ENCODE results near the gene MYO5A.

Gene MYO5A

DNA sequence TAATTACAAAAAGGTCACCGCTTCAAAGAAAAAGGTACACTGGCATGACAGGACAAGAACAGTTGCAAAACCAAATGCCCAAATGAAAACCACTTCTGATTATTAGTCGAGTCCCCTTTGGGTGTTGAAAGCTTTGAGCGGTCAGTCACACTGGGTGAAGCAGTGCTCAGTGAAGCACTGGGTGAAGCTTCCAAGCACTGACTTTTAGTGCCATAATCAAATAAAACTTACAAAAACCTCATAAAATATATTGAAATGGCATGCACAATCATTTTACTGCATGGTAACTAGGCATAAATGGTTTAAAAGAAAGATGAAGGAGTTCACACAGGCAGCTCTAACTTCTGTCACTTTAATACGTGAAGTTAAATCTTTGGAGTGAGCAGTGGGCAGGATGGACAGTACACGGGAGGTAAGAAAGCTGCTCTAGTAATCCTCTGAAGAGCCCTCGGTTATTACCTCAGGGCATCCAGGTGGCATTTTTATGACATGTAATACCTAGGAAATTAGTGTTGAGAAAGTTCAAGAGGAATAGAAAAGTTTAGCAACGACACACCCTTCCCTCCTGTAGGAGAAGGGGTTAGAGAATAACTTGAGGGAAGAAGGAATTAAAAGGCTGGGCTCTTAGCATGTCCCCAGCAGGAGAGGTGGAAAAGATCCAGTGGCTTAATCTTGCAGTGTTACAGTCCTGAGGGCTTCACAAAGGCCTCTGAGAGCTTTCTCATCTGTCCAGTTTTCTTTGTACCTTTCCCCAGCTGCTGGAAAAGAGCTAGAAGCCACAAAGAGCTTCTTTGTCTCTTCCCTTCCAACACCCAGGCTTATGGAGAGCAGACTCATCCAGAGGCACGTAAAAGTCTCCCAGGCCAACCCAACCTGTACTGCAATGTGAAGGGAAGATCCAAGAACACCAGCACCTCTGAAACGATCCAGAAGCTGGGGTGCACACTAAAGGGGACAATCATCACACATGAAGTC is 168.2 kb downstream of the MYO5A start:
- TF ChIP-seq ZFX (IDR thresholded peaks at IDR 0.05), result no peak
- TF ChIP-seq, protein P1, sequence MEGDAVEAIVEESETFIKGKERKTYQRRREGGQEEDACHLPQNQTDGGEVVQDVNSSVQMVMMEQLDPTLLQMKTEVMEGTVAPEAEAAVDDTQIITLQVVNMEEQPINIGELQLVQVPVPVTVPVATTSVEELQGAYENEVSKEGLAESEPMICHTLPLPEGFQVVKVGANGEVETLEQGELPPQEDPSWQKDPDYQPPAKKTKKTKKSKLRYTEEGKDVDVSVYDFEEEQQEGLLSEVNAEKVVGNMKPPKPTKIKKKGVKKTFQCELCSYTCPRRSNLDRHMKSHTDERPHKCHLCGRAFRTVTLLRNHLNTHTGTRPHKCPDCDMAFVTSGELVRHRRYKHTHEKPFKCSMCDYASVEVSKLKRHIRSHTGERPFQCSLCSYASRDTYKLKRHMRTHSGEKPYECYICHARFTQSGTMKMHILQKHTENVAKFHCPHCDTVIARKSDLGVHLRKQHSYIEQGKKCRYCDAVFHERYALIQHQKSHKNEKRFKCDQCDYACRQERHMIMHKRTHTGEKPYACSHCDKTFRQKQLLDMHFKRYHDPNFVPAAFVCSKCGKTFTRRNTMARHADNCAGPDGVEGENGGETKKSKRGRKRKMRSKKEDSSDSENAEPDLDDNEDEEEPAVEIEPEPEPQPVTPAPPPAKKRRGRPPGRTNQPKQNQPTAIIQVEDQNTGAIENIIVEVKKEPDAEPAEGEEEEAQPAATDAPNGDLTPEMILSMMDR (conservative IDR thresholded peaks at IDR 0.05), result no peak
- H3K27ac ChIP-seq, result no peak overlapping the region; the same call in 1 of the 2 replicates

DNA sequence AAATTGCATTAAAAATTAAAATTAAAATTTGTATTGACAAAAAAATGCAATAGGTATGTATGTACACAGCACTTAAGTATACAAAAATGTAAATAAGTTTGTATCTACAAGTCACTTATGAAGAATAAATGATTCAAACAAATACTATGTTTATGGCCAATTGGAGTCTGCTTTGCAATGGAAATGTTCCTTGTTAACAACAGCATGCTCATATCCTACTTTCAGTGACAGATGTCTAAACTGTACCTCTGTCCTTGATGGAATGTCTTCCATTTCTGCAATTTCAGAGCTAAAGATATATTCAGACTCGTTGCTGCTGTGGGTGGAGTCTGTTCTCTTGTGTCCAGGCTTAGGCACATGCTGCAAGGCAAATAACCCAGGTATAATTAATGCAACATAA is 169.0 kb downstream of the MYO5A start:
- TF ChIP-seq, protein P1 (conservative IDR thresholded peaks at IDR 0.05), result no peak
- no peak for TF ChIP-seq ZFX (IDR thresholded peaks at IDR 0.05)
- H3K27ac ChIP-seq, result no peak overlapping the region

DNA sequence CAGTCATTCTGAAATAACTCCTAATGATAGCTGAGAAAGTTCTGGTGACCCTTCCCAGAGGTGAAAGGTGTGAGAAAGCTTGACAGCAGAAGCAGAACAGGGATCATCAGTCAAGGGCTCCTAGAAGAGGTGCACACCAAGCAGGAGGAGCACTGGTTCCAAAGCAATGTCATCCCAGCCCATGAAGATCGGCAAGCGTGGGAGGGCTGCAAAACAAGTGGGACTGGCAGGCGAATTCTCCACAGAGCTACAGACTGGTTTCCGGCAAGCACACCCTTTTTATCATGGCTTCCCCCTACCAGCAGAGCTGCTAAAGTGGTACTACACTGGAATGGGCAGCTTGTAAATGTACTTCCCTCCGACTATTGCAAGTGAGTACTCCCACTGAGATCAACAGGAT is 170.7 kb downstream of the MYO5A start:
- no peak overlapping the region for H3K27ac ChIP-seq
- TF ChIP-seq ZFX (IDR thresholded peaks at IDR 0.05), result no peak
- TF ChIP-seq, protein P1 (conservative IDR thresholded peaks at IDR 0.05), result no peak

DNA sequence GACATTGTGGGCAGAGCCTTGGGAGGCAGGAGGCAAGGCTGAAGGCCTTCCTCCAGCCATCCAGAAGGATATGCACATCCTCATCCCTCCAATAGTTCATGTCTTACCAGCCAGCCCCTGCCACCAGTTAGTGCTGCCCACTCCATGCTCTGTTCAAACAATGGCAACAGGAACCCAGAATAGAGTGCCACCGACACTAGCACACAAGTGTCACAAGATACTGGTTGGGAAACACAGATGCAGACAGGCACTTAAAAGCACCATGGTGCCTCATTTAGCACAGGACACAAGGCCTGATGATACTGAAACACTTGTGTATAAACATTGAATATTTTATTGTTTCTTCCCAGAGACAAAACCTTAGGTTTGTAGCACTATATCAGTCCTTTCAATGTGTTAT is 176.6 kb downstream of the MYO5A start:
- no peak for TF ChIP-seq ZFX (IDR thresholded peaks at IDR 0.05)
- TF ChIP-seq, protein P1 (conservative IDR thresholded peaks at IDR 0.05), result no peak
- H3K27ac ChIP-seq, result no peak overlapping the region

DNA sequence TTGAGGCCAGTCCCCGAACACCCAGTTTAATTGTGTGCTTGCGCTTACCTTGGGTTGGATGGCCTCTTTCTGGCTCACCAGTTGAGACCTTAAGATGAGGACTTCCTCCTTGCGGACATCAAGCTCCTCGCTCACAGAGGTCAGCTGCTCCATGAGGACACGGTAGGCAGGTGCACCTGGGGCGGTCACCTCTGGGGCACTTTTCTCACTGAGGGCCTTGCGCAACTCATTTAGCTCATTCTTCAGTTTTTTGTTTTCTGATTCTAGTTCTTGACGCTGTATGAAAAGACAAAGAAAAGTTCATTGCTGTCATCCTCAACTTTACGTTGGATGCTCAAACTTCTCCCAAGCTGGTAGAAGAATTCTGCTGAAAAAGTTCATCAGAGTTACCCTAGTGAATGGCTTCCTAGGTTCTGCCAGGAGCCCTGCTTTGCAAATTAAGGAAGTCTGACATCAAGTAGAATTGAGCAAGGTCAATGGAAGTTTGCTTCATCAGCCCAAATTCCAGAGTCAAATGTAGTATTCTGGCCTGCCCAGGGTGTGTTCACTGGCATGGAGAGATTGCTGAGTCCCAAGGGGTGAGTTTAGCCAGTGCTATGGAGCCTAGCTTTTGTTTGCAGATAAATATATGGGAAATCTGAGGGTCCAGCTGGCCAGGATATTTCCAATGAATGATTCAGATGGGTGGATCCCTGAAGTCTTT is 177.3 kb downstream of the MYO5A start:
- TF ChIP-seq, protein P1 (conservative IDR thresholded peaks at IDR 0.05), result no peak
- no peak for TF ChIP-seq ZFX (IDR thresholded peaks at IDR 0.05)
- no peak overlapping the region for H3K27ac ChIP-seq

DNA sequence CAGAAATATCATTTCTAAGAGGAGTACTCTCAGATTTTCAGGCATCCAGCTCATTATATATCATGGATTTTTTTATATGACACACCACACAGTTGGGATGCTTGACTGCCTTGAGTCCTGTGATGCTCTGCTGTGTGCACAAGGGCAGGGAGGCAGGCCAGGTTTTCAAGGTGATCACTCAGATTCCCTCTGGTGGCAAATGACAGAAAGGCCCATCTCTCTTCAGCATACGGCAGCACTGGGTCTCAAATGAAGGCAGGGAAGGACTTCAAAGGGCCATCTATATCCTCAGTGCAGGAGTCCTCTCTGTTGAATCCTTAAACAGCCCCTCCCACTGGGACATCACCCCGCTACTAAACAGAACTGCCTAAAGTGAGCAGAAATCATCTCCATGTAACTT is 178.3 kb downstream of the MYO5A start:
- no peak for TF ChIP-seq ZFX (IDR thresholded peaks at IDR 0.05)
- TF ChIP-seq, protein P1 (conservative IDR thresholded peaks at IDR 0.05), result no peak
- H3K27ac ChIP-seq, result no peak overlapping the region

Measured in C4-2B (cell line).